HepG2 (cell line): ENCODE measurements around the gene ATP10A. TPM values are rescaled to one million over a fixed set of nuclear protein-coding genes. Genes with fewer than 3 reads are reported as not detected.

Source experiments
- ATAC-seq: fragments of 200-7000 bp; cut with Tn5 transposase; 3 replicates; pipeline ENCODE4 v1.9.1; 2020; ENCODE audit warnings: mild to moderate bottlenecking, moderate library complexity
- BruUV-seq: library from RNA; stranded (reverse); fragments of 400-500 nt; replicated peaks from 2 replicates; lab custom pipeline; 2021; lab: Mats Ljungman, UMichigan
- CTCF ChIA-PET: fragments of 300-600 bp; formaldehyde crosslinking; extraction: SDS; loops from one replicate; lab custom pipeline; 2021; ENCODE audit warnings: low total read pairs, inconsistent platforms, low intra/inter-chr PET ratio; lab: Yijun Ruan, JAX
- POLR2A ChIA-PET: fragments of 350-600 bp; sonication (Branson Sonifier 250); formaldehyde crosslinking; loops from one replicate; lab custom pipeline; 2020; ENCODE audit warnings: antibody characterized with exemption, inconsistent platforms; lab: Yijun Ruan, JAX
- DNase-seq: peaks from one replicate; pipeline ENCODE4 v3.0.0-alpha.2; 2015; ENCODE audit warnings: low spot score
- FAIRE-seq: peaks from 3 replicates; lab custom pipeline; 2011; peaks lifted over from hg19 to GRCh38; lab: Jason Lieb, UNC
- H2AFZ ChIP-seq: one replicate; pipeline ENCODE4 v1.6.1; 2011; ENCODE audit warnings: low read length, inconsistent platforms
- H3K27ac ChIP-seq: fragments of 300-600 bp; 3 replicates; pipeline ENCODE4 v1.8.0; 2011; ENCODE audit warnings: mixed run types, mild to moderate bottlenecking, mixed read lengths, low read length, inconsistent platforms; ENCODE audit not compliant: insufficient read depth; ENCODE audit errors: extremely low read length
- H3K27me3 ChIP-seq, 2 experiments: fragments of 200-600 bp in 1 of 2; 2 replicates in 1 of 2; 3 replicates in 1 of 2; pipeline versions ENCODE4 v1.6.0 to v1.8.0; 2011; ENCODE audit warnings: low read length in 2 of 2, mild to moderate bottlenecking in 2 of 2, moderate library complexity in 2 of 2, inconsistent platforms in 1 of 2; ENCODE audit not compliant: insufficient read depth in 2 of 2, control insufficient read depth in 1 of 2
- H3K36me3 ChIP-seq, 2 experiments: fragments of 200-600 bp in 1 of 2; replicated peaks in 1 of 2; 2 replicates in 1 of 2; 3 replicates in 1 of 2; pipeline versions ENCODE4 v1.5.1 to v1.8.0; 2011; ENCODE audit warnings: low read length in 2 of 2, inconsistent platforms in 1 of 2; ENCODE audit not compliant: insufficient read depth in 2 of 2, control insufficient read depth in 1 of 2
- H3K4me1 ChIP-seq: 2 replicates; pipeline ENCODE4 v1.5.1; 2012; ENCODE audit warnings: low read length, inconsistent platforms; ENCODE audit not compliant: insufficient read depth
- H3K4me2 ChIP-seq: 2 replicates; pipeline ENCODE4 v1.6.0; 2011; ENCODE audit warnings: low read depth, low read length, inconsistent platforms
- H3K4me3 ChIP-seq, 3 experiments: fragments of 200-600 bp in 1 of 3; sonication (generic), shearing (Covaris generic) in 1 of 3; replicated peaks in 1 of 3; 2 replicates each; pipeline ENCODE4 v1.5.1; 2011 to 2016; ENCODE audit warnings: low read length in 3 of 3, inconsistent platforms in 2 of 3, low read depth in 2 of 3, mild to moderate bottlenecking in 2 of 3, control low read depth in 1 of 3, mixed read lengths in 1 of 3; ENCODE audit not compliant: insufficient read depth in 1 of 3
- H3K79me2 ChIP-seq: one replicate; pipeline ENCODE4 v1.6.1; 2011; ENCODE audit warnings: low read length, inconsistent platforms; ENCODE audit not compliant: insufficient read depth
- H3K9ac ChIP-seq: 2 replicates; pipeline ENCODE4 v1.6.0; 2011; ENCODE audit warnings: mild to moderate bottlenecking, low read depth, low read length, inconsistent platforms; ENCODE audit not compliant: insufficient read depth
- H3K9me3 ChIP-seq: 2 replicates; pipeline ENCODE4 v1.5.1; 2012; ENCODE audit warnings: mild to moderate bottlenecking, low read length
- H4K20me1 ChIP-seq: 2 replicates; pipeline ENCODE4 v1.6.0; 2011; ENCODE audit warnings: inconsistent platforms, mild to moderate bottlenecking, low read length, moderate library complexity; ENCODE audit not compliant: insufficient read depth
- CBFB ChIP-seq: sonication (generic); formaldehyde crosslinking; IDR thresholded peaks from 2 replicates; pipeline ENCODE4 v1.4.0; 2020; ENCODE audit warnings: missing genetic modification reagents
- CBX2 ChIP-seq, 2 experiments: fragments of 200-600 bp in 1 of 2; sonication (generic); formaldehyde crosslinking in 1 of 2; IDR thresholded peaks; 2 replicates each; pipeline versions ENCODE4 v1.7.0 to v1.8.1; 2018 to 2022; ENCODE audit warnings: low read depth in 2 of 2, low read length in 1 of 2, mild to moderate bottlenecking in 1 of 2, missing genetic modification reagents in 1 of 2
- CCAR2 ChIP-seq: fragments of 200-400 bp; formaldehyde crosslinking; optimal IDR thresholded peaks from 2 replicates; pipeline ENCODE3; 2018; ENCODE audit warnings: low read depth, mild to moderate bottlenecking, low read length, moderate library complexity
- HMG20A ChIP-seq: IDR thresholded peaks from 2 replicates; pipeline ENCODE4 v1.6.1; 2016; ENCODE audit warnings: borderline replicate concordance
- JARID2 ChIP-seq: sonication (generic); formaldehyde crosslinking; IDR thresholded peaks from 2 replicates; pipeline ENCODE4 v1.8.1; 2023; ENCODE audit warnings: missing genetic modification reagents, inconsistent platforms; ENCODE audit not compliant: insufficient replicate concordance
- KLF15 ChIP-seq: sonication (generic); formaldehyde crosslinking; IDR thresholded peaks from 2 replicates; pipeline ENCODE4 v1.8.1; 2023; ENCODE audit warnings: borderline replicate concordance, mild to moderate bottlenecking, inconsistent platforms, missing genetic modification reagents, mixed read lengths
- SIX1 ChIP-seq: sonication (generic); formaldehyde crosslinking; IDR thresholded peaks from 2 replicates; pipeline ENCODE4 v1.4.0; 2020; ENCODE audit warnings: missing genetic modification reagents, borderline replicate concordance
- SMARCE1 ChIP-seq: fragments of 450-650 bp; IDR thresholded peaks from 2 replicates; pipeline ENCODE4 v1.6.1; 2017; ENCODE audit warnings: borderline replicate concordance
- TRIM22 ChIP-seq: fragments of 450-650 bp; IDR thresholded peaks from 2 replicates; pipeline ENCODE4 v1.6.1; 2017
- XBP1 ChIP-seq: sonication (generic); formaldehyde crosslinking; IDR thresholded peaks from 2 replicates; pipeline ENCODE4 v1.5.0; 2020; ENCODE audit warnings: missing genetic modification reagents
- ZBTB34 ChIP-seq: sonication (generic); formaldehyde crosslinking; IDR thresholded peaks from 2 replicates; pipeline ENCODE4 v1.8.0; 2022; ENCODE audit warnings: mild to moderate bottlenecking, missing genetic modification reagents
- WGBS: methylation state at CpG from one replicate; pipeline ENCODE4 v1.1.6; 2017; ENCODE audit warnings: low lambda C conversion rate; 5-methylcytosine and 5-hydroxymethylcytosine counted together
- in situ Hi-C: cut with HindIII; loops from 2 replicates; pipeline ENCODE4 v1.10.0; 2017; ENCODE audit warnings: low pct_unique_long_range_greater_than_20kb; ENCODE audit not compliant: extremely low pct_ligation_motif_present
- intact Hi-C: fragments of 100-400 bp; cut with micrococcal nuclease; formaldehyde crosslinking; loops from one replicate; pipeline ENCODE4 v1.10.0; 2022; ENCODE audit not compliant: unreplicated experiment
- polyA plus RNA-seq, 8 experiments: library from polyadenylated mRNA; depleted of rRNA in 3 of 8; stranded (reverse) in 7 of 8; unstranded in 1 of 8; fragments of >200 nt; fragmentation: Illumina TruSeq in 4 of 8; extraction: Trizol in 4 of 8; gene quantifications; 2 replicates each; pipeline versions ENCODE4 v1.2.1 to v1.2.3, GENCODE V29; 2011 to 2016; ENCODE audit warnings: low read depth in 4 of 8, missing spikeins in 1 of 8, mixed read lengths in 1 of 8; ENCODE audit not compliant: insufficient read depth in 1 of 8
- total RNA-seq, 5 experiments: library from RNA; depleted of rRNA; stranded (reverse); fragments of >200 nt; fragmentation: Illumina TruSeq; extraction: Trizol; gene quantifications; 2 replicates each; pipeline ENCODE4 v1.2.3, GENCODE V29; 2016; ENCODE audit warnings: low read depth in 1 of 5
- TF ChIP-seq, protein P1 (sequence below): sonication (generic); formaldehyde crosslinking; IDR thresholded peaks from 2 replicates; pipeline ENCODE4 v1.4.0; 2020; ENCODE audit warnings: missing genetic modification reagents, borderline replicate concordance

The ATP10A gene
- total and polyA plus RNA-seq, 2 of the 13 experiments (the other 11 are each of a cell fraction or from before 2014, with no cell fraction given) = 0.58 to 4.2 TPM

DNA sequence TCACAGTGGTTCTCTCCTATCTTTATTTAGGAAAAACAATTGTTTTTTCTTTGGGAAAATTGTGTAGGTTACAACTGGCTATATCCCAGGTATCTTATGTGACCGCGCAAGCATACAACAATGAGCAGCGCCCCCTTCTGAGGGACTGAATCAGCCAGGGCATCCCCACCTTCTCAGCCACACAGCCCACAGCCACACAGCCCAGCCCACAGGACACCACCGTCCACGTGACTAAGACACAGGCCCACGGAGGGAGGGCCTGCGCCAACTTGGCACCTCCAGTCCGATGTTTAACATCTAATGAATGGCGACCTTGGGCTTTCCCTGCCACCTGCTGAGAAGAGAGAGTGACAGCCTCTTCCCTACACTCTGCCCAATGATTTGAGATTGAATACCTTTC lies 68.1 kb downstream of the ATP10A start (continued):
- TF ChIP-seq, protein P1, sequence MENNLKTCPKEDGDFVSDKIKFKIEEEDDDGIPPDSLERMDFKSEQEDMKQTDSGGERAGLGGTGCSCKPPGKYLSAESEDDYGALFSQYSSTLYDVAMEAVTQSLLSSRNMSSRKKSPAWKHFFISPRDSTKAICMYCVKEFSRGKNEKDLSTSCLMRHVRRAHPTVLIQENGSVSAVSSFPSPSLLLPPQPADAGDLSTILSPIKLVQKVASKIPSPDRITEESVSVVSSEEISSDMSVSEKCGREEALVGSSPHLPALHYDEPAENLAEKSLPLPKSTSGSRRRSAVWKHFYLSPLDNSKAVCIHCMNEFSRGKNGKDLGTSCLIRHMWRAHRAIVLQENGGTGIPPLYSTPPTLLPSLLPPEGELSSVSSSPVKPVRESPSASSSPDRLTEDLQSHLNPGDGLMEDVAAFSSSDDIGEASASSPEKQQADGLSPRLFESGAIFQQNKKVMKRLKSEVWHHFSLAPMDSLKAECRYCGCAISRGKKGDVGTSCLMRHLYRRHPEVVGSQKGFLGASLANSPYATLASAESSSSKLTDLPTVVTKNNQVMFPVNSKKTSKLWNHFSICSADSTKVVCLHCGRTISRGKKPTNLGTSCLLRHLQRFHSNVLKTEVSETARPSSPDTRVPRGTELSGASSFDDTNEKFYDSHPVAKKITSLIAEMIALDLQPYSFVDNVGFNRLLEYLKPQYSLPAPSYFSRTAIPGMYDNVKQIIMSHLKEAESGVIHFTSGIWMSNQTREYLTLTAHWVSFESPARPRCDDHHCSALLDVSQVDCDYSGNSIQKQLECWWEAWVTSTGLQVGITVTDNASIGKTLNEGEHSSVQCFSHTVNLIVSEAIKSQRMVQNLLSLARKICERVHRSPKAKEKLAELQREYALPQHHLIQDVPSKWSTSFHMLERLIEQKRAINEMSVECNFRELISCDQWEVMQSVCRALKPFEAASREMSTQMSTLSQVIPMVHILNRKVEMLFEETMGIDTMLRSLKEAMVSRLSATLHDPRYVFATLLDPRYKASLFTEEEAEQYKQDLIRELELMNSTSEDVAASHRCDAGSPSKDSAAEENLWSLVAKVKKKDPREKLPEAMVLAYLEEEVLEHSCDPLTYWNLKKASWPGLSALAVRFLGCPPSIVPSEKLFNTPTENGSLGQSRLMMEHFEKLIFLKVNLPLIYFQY (CRISPR knock-in tag) = no peak
- TF ChIP-seq CBFB (CRISPR knock-in tag) = no peak

DNA sequence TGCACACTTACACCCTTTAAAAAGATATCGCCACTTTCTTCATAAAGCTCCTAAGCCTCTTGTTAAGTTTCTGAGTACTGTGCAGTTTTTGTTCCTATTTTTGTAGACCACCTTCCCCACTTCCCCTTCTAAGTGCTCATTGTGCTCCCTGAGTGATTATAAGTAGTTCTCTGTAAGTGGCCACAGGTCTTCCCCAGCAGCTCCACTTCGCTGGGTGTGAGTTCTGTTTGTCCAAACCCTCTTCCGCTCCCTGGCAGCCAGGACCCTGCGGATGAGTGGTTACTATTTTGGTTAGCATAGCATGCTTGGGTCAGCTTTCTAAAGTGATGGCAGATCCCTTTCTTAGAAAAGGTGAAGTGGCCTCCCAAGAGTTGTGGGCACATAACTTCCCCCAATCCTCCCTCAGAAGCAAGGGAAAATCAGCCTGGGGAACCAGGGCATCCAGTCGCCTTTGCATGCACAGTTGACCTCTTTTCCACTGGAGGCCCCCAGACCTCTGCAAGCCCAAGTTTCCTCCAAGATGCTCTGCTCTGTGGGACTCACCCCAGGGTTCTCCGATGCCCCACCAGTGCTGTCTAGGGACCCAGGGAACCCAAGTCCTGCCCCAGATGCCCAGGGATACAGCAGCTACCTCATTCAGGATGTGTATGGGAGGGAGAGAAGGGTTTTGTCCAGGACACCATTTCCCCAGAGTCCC lies 69.6 kb downstream of the ATP10A start:
- 0 out of 2 replicates have a peak, but pooled peaks cover 5% of the 10 kb centered on the region for H3K4me1 ChIP-seq
- intact Hi-C loops (no loop called here), in situ Hi-C loops (no loop called here)
- no peak overlapping the region for H3K27ac ChIP-seq
- ATAC-seq = no peak
- POLR2A ChIA-PET = no interaction called here
- H3K4me3 ChIP-seq = no peak overlapping the region
- H3K4me2 ChIP-seq = no peak overlapping the region
- H2AFZ ChIP-seq = no peak overlapping the region
- no peaks in the 10 kb centered on the region for H3K36me3 ChIP-seq
- no peak overlapping the region for H3K9ac ChIP-seq
- H4K20me1 ChIP-seq = no peaks in the 10 kb centered on the region
- DNase-seq = no peak
- CTCF ChIA-PET = no interaction called here
- H3K79me2 ChIP-seq = no peaks in the 10 kb centered on the region
- no peaks in the 10 kb centered on the region for H3K9me3 ChIP-seq
- WGBS = 68% methylated on average over 5 of the region's 6 CpGs
- no TSS peak for BruUV-seq
- H3K27me3 ChIP-seq = no peaks in the 10 kb centered on the region; a peak in 1 of 5 replicates
- FAIRE-seq = no peak
- TF ChIP-seq HMG20A (CRISPR knock-in tag) (no peak), KLF15 (CRISPR knock-in tag) (no peak), ZBTB34 (no peak), XBP1 (CRISPR knock-in tag) (no peak), CCAR2 (no peak), JARID2 (CRISPR knock-in tag) (no peak), SIX1 (CRISPR knock-in tag) (no peak), CBX2 (IDR thresholded peaks at IDR 0.05; ENCODE audit: low read depth, low read length) (no peak), CBX2 (CRISPR knock-in tag; IDR thresholded peaks at IDR 0.05; ENCODE audit: low read depth) (no peak), SMARCE1 (no peak), TRIM22 (no peak)
